Activated naive CD4-positive, alpha-beta T cell treated with anti-CD3 and anti-CD28 coated beads, Interleukin-2, amount 50 U/mL, for 16 hours (primary cell): ENCODE measurements around the gene VPS35L.

Experiments used
- DNase-seq: peaks from one replicate; pipeline ENCODE4 v3.0.0-alpha.2; 2020

VPS35L gene

GRCh38 chr16:19555186-19555937 is at the start of gene VPS35L:
VPS35L (plus strand) TSS chr16:19555703; CDS start chr16:19555730, 27 bp downstream.
- peak; percentile 96 for DNase-seq

- DNase-seq: no peak
Measured at GRCh38 chr16:19506965-19507364, 48.5 kb upstream of the VPS35L start.

- DNase-seq: no peak
Measured at GRCh38 chr16:19507867-19508266, 47.6 kb upstream of the VPS35L start.

- no peak for DNase-seq
Measured at GRCh38 chr16:19512297-19512696, 43.2 kb upstream of the VPS35L start.

GRCh38 chr16:19513377-19514053 is 42.0 kb upstream of the VPS35L start:
- DNase-seq: no peak

GRCh38 chr16:19515757-19516156 is 39.7 kb upstream of the VPS35L start:
- no peak for DNase-seq

GRCh38 chr16:19517424-19518089 is 37.9 kb upstream of the VPS35L start:
- no peak for DNase-seq

GRCh38 chr16:19518388-19518787 is 37.1 kb upstream of the VPS35L start:
- DNase-seq: no peak

- no peak for DNase-seq
Measured at GRCh38 chr16:19520861-19521331, 34.6 kb upstream of the VPS35L start.

- DNase-seq: peak; percentile 96
Measured at GRCh38 chr16:19521471-19522396, 33.8 kb upstream of the VPS35L start, which contains the start of gene GDE1. GDE1 (minus strand) TSS chr16:19522098; CDS start chr16:19521964, 134 bp downstream.

- DNase-seq: no peak
Measured at GRCh38 chr16:19522397-19522732, 33.1 kb upstream of the VPS35L start.

- no peak for DNase-seq
Measured at GRCh38 chr16:19522760-19523159, 32.7 kb upstream of the VPS35L start.

- DNase-seq: no peak
Measured at GRCh38 chr16:19523184-19523558, 32.3 kb upstream of the VPS35L start.

GRCh38 chr16:19523559-19524355 is 31.7 kb upstream of the VPS35L start, which contains the start of gene CCP110:
CCP110 (plus strand) TSS chr16:19523942; CDS start chr16:19527882, 3,940 bp downstream.
- DNase-seq: peak; percentile 96

GRCh38 chr16:19524356-19524615 is 31.2 kb upstream of the VPS35L start:
- DNase-seq: no peak

- DNase-seq: no peak
Measured at GRCh38 chr16:19524616-19525384, 30.7 kb upstream of the VPS35L start.

GRCh38 chr16:19525385-19525723 is 30.1 kb upstream of the VPS35L start:
- no peak for DNase-seq

GRCh38 chr16:19527161-19527560 is 28.3 kb upstream of the VPS35L start:
- DNase-seq: no peak

GRCh38 chr16:19528666-19529065 is 26.8 kb upstream of the VPS35L start:
- no peak for DNase-seq

- no peak for DNase-seq
Measured at GRCh38 chr16:19532601-19533000, 22.9 kb upstream of the VPS35L start.

- no peak for DNase-seq
Measured at GRCh38 chr16:19540241-19540970, 15.1 kb upstream of the VPS35L start.
